ENCODE results near the gene CRNN. TPM values are rescaled to one million over a fixed set of nuclear protein-coding genes. Genes with fewer than 3 reads are reported as not detected.

The CRNN gene
- total RNA-seq, 3 donors from 2014 or later (not counting 1 experiment from before 2014, with no cell fraction given), result not detected

DNA sequence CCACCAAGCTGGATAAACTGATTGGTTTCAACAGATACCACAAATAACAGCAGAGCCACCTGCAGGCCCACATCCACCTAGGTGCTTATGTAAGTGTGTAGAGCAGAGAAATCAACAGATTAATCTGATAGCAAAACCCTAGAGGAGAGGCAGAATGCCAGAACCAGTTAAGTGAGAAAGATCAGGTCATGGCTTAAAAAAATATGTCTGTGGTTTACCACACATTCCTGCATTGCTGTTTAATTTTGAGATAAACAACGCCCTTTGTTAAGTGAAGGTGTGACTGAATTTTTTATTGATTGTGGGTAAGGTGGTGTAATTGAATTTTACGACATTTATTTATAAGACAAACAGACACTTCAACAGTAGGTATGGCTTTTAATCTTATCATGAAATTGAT is 21.2 kb downstream of the CRNN start:
- ATAC-seq (no peak), DNase-seq (peak in 1 of 2 donors; percentile 66)
- intact Hi-C loops (cut with micrococcal nuclease), result no loop called here
- TF ChIP-seq, protein P1, sequence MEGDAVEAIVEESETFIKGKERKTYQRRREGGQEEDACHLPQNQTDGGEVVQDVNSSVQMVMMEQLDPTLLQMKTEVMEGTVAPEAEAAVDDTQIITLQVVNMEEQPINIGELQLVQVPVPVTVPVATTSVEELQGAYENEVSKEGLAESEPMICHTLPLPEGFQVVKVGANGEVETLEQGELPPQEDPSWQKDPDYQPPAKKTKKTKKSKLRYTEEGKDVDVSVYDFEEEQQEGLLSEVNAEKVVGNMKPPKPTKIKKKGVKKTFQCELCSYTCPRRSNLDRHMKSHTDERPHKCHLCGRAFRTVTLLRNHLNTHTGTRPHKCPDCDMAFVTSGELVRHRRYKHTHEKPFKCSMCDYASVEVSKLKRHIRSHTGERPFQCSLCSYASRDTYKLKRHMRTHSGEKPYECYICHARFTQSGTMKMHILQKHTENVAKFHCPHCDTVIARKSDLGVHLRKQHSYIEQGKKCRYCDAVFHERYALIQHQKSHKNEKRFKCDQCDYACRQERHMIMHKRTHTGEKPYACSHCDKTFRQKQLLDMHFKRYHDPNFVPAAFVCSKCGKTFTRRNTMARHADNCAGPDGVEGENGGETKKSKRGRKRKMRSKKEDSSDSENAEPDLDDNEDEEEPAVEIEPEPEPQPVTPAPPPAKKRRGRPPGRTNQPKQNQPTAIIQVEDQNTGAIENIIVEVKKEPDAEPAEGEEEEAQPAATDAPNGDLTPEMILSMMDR (IDR thresholded peaks at IDR 0.05), result no peak
- Histone ChIP-seq H3K4me1 (ENCODE audit: control insufficient read depth, insufficient read depth, low read length) (no peaks in the 10 kb centered on the region), H3K36me3 (ENCODE audit: control insufficient read depth, insufficient read depth, low read length) (no peaks in the 10 kb centered on the region), H3K9me3 (ENCODE audit: control insufficient read depth, insufficient read depth, low read length) (no peaks in the 10 kb centered on the region), H3K4me3 (ENCODE audit: low read length) (no peak overlapping the region), H3K27me3 (ENCODE audit: control insufficient read depth, insufficient read depth, low read length) (no peaks in the 10 kb centered on the region), H3K27ac (ENCODE audit: low read length) (no peak overlapping the region)
- 0% methylated on average over 1 of the region's 2 CpGs for WGBS (ENCODE audit: insufficient coverage)
- Mint-ChIP-seq H3K4me3 (no peak overlapping the region), H3K27me3 (ENCODE audit: low read depth in 2 of 2) (peaks cover 30 to 61% of the 10 kb centered on the region in 2 donors), H3K36me3 (no peaks in the 10 kb centered on the region), H3K9me3 (no peaks in the 10 kb centered on the region), H3K4me1 (no peaks in the 10 kb centered on the region), H3K27ac (no peak overlapping the region)

- ATAC-seq, result no peak
- intact Hi-C loops (cut with micrococcal nuclease), result no loop called here
- TF ChIP-seq, protein P1 (IDR thresholded peaks at IDR 0.05), result no peak
- WGBS (ENCODE audit: insufficient coverage), result 83% methylated on average over 1 of the region's 4 CpGs
- Histone ChIP-seq H3K4me1 (ENCODE audit: control insufficient read depth, insufficient read depth, low read length) (no peaks in the 10 kb centered on the region), H3K9me3 (ENCODE audit: control insufficient read depth, insufficient read depth, low read length) (no peaks in the 10 kb centered on the region), H3K4me3 (ENCODE audit: low read length) (no peak overlapping the region), H3K27ac (ENCODE audit: low read length) (no peak overlapping the region), H3K36me3 (ENCODE audit: control insufficient read depth, insufficient read depth, low read length) (no peaks in the 10 kb centered on the region), H3K27me3 (ENCODE audit: control insufficient read depth, insufficient read depth, low read length) (peaks cover 3% of the 10 kb centered on the region)
- Mint-ChIP-seq H3K4me1 (no peaks in the 10 kb centered on the region), H3K27me3 (ENCODE audit: low read depth in 2 of 2) (peaks cover 33 to 55% of the 10 kb centered on the region in 2 donors), H3K27ac (no peak overlapping the region), H3K9me3 (peaks cover 0 to 2% of the 10 kb centered on the region in 2 donors), H3K36me3 (no peaks in the 10 kb centered on the region), H3K4me3 (no peak overlapping the region)
- DNase-seq, result no peak
These were observed 25.2 kb downstream of the CRNN start for GRCh38 chr1:152388889-152389288.

GRCh38 chr1:152386940-152387339 is 27.1 kb downstream of the CRNN start:
- H3K36me3 Mint-ChIP-seq, result no peaks in the 10 kb centered on the region
- no peaks in the 10 kb centered on the region for H3K4me1 Mint-ChIP-seq
- Histone ChIP-seq H3K9me3 (ENCODE audit: control insufficient read depth, insufficient read depth, low read length) (no peaks in the 10 kb centered on the region), H3K4me3 (ENCODE audit: low read length) (no peak overlapping the region), H3K36me3 (ENCODE audit: control insufficient read depth, insufficient read depth, low read length) (no peaks in the 10 kb centered on the region), H3K27me3 (ENCODE audit: control insufficient read depth, insufficient read depth, low read length) (peaks cover 3% of the 10 kb centered on the region), H3K4me1 (ENCODE audit: control insufficient read depth, insufficient read depth, low read length) (no peaks in the 10 kb centered on the region), H3K27ac (ENCODE audit: low read length) (no peak overlapping the region)
- intact Hi-C loops (cut with micrococcal nuclease), result no loop called here
- ATAC-seq (no peak), DNase-seq (no peak)
- 100% methylated on average over 2 of the region's 2 CpGs for WGBS (ENCODE audit: insufficient coverage)
- no peak overlapping the region for H3K4me3 Mint-ChIP-seq
- H3K27me3 Mint-ChIP-seq (ENCODE audit: low read depth in 2 of 2), result peaks cover 28 to 49% of the 10 kb centered on the region in 2 donors
- peaks cover 0 to 2% of the 10 kb centered on the region in 2 donors for H3K9me3 Mint-ChIP-seq
- TF ChIP-seq, protein P1 (IDR thresholded peaks at IDR 0.05), result no peak
- no peak overlapping the region for H3K27ac Mint-ChIP-seq

DNA sequence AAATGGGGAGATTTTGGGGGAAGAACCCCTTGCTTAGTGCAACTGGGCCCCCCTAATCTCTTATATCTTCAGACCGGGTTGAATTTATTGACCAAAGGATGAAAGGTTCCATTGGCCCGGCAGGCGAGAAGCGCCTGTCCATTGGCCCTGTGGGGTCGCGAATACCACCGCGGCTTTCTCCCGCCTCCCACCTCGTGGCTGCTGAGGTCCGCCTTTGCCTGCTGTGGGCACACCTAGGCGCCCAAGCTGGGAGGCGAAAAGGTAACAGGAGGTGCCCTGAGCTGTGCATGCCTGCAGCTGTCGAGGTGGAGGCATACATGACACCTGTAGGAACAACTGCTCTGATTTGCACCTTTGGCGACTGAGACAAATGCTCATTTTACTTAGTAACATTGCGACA is 33.1 kb downstream of the CRNN start:
- Histone ChIP-seq H3K27me3 (ENCODE audit: control insufficient read depth, insufficient read depth, low read length) (no peaks in the 10 kb centered on the region), H3K27ac (ENCODE audit: low read length) (no peak overlapping the region), H3K9me3 (ENCODE audit: control insufficient read depth, insufficient read depth, low read length) (no peaks in the 10 kb centered on the region), H3K4me1 (ENCODE audit: control insufficient read depth, insufficient read depth, low read length) (no peaks in the 10 kb centered on the region), H3K36me3 (ENCODE audit: control insufficient read depth, insufficient read depth, low read length) (no peaks in the 10 kb centered on the region), H3K4me3 (ENCODE audit: low read length) (no peak overlapping the region)
- TF ChIP-seq, protein P1 (IDR thresholded peaks at IDR 0.05), result no peak
- DNase-seq (no peak), ATAC-seq (no peak)
- peaks cover 0 to 2% of the 10 kb centered on the region in 2 donors for H3K9me3 Mint-ChIP-seq
- H3K36me3 Mint-ChIP-seq, result no peaks in the 10 kb centered on the region
- H3K4me1 Mint-ChIP-seq, result no peaks in the 10 kb centered on the region
- 81% methylated on average over 16 of the region's 16 CpGs for WGBS (ENCODE audit: insufficient coverage)
- intact Hi-C loops (cut with micrococcal nuclease), result no loop called here
- peaks cover 13 to 17% of the 10 kb centered on the region in 2 donors for H3K27me3 Mint-ChIP-seq (ENCODE audit: low read depth in 2 of 2)
- no peak overlapping the region for H3K4me3 Mint-ChIP-seq
- no peak overlapping the region for H3K27ac Mint-ChIP-seq

Measured in natural killer cell (primary cell).